K562 (cell line): ENCODE results near the gene ZFP36. TPM values are rescaled to one million over a fixed set of nuclear protein-coding genes. Genes with fewer than 3 reads are reported as not detected.

ENCODE experiments used
- ARNT ChIP-seq, 2 experiments: fragments of 450-650 bp; IDR thresholded peaks; 2 replicates each; pipeline ENCODE4 v1.6.1; 2016; ENCODE audit warnings: mild to moderate bottlenecking in 1 of 2
- ATF4 ChIP-seq: fragments of 450-650 bp; formaldehyde crosslinking; IDR thresholded peaks from 2 replicates; pipeline ENCODE4 v1.4.0; 2022; ENCODE audit warnings: mild to moderate bottlenecking, moderate library complexity
- DDX20 ChIP-seq: fragments of 450-650 bp; IDR thresholded peaks from 2 replicates; pipeline ENCODE4 v1.6.1; 2016; ENCODE audit warnings: missing genetic modification characterization, low read depth, mild to moderate bottlenecking, missing compliant biosample characterization, moderate library complexity
- DPF2 ChIP-seq: fragments of 450-650 bp; IDR thresholded peaks from 2 replicates; pipeline ENCODE4 v1.6.1; 2016
- FOXJ2 ChIP-seq: fragments of 200-800 bp; sonication (Bioruptor generic); IDR thresholded peaks from 2 replicates; pipeline ENCODE4 v1.6.1; 2016; ENCODE audit warnings: missing genetic modification characterization, missing compliant biosample characterization
- GTF2F1 ChIP-seq: IDR thresholded peaks from 2 replicates; pipeline ENCODE4 v1.6.1; 2011; ENCODE audit warnings: low read depth, low read length, improper control_type of control experiment
- HDAC6 ChIP-seq: IDR thresholded peaks from 2 replicates; pipeline ENCODE4 v1.6.1; 2012; ENCODE audit warnings: low read depth, mild to moderate bottlenecking, control low read depth, inconsistent platforms, low read length, moderate library complexity
- HNRNPLL ChIP-seq: fragments of 200-400 bp; formaldehyde crosslinking; IDR thresholded peaks from 2 replicates; pipeline ENCODE4 v1.6.1; 2017; ENCODE audit warnings: low read length, low read depth, mild to moderate bottlenecking; ENCODE audit not compliant: poor library complexity, severe bottlenecking
- MAX ChIP-seq: sonication (generic); formaldehyde crosslinking; IDR thresholded peaks from 2 replicates; pipeline ENCODE4 v1.9.0; 2022; ENCODE audit warnings: mild to moderate bottlenecking, missing genetic modification reagents
- NR2C1 ChIP-seq, 2 experiments: fragments of 450-650 bp; IDR thresholded peaks; 2 replicates each; pipeline ENCODE4 v1.6.1; 2017; ENCODE audit warnings: mild to moderate bottlenecking in 2 of 2, antibody characterized with exemption in 1 of 2, inconsistent platforms in 1 of 2, missing compliant biosample characterization in 1 of 2, missing genetic modification characterization in 1 of 2
- NR3C1 ChIP-seq: sonication (generic); formaldehyde crosslinking; IDR thresholded peaks from 2 replicates; pipeline ENCODE4 v1.8.1; 2022; ENCODE audit warnings: missing genetic modification reagents
- NRF1 ChIP-seq, 2 experiments: fragments of 450-650 bp; IDR thresholded peaks in 1 of 2; conservative IDR thresholded peaks in 1 of 2; 2 replicates each; pipeline ENCODE4 v1.6.1; 2014; ENCODE audit warnings: mild to moderate bottlenecking in 2 of 2
- POLR3A ChIP-seq: IDR thresholded peaks from 2 replicates; pipeline ENCODE4 v1.6.1; 2011; ENCODE audit warnings: borderline replicate concordance, mild to moderate bottlenecking, moderate library complexity; ENCODE audit not compliant: insufficient read length, insufficient read depth; ENCODE audit errors: extremely low read depth
- PURB ChIP-seq: sonication (generic); formaldehyde crosslinking; IDR thresholded peaks from 2 replicates; pipeline ENCODE4 v1.9.0; 2021; ENCODE audit warnings: low read depth, mild to moderate bottlenecking, missing genetic modification reagents
- SIRT6 ChIP-seq: IDR thresholded peaks from one replicate; pipeline ENCODE4 v1.6.1; 2012; ENCODE audit warnings: low read depth, mild to moderate bottlenecking, control low read depth, inconsistent platforms, low read length, moderate library complexity
- SNAPC5 ChIP-seq: fragments of 250-450 bp; sonication (Bioruptor Pico); IDR thresholded peaks from 2 replicates; pipeline ENCODE4 v1.8.0; 2021; ENCODE audit warnings: moderate library complexity, mild to moderate bottlenecking, inconsistent platforms
- STAT5A ChIP-seq: IDR thresholded peaks from 2 replicates; pipeline ENCODE4 v1.6.1; 2012; ENCODE audit warnings: low read length, inconsistent platforms, borderline replicate concordance
- TFAP4 ChIP-seq: sonication (generic); formaldehyde crosslinking; IDR thresholded peaks from 2 replicates; pipeline ENCODE4 v1.8.0; 2022; ENCODE audit warnings: missing genetic modification reagents, mild to moderate bottlenecking, moderate library complexity, borderline replicate concordance
- THRA ChIP-seq: fragments of 450-650 bp; IDR thresholded peaks from 2 replicates; pipeline ENCODE4 v1.6.1; 2017; ENCODE audit warnings: mild to moderate bottlenecking, moderate library complexity
- ZNF184 ChIP-seq: sonication (generic); formaldehyde crosslinking; IDR thresholded peaks from 2 replicates; pipeline ENCODE4 v1.5.0; 2020; ENCODE audit warnings: missing genetic modification reagents
- ZNF395 ChIP-seq: fragments of 200-800 bp; sonication (Bioruptor generic); IDR thresholded peaks from 2 replicates; pipeline ENCODE4 v1.6.1; 2017; ENCODE audit warnings: missing genetic modification characterization, missing compliant biosample characterization
- ZNF408 ChIP-seq: fragments of 250-450 bp; sonication (Bioruptor Pico); IDR thresholded peaks from 2 replicates; pipeline ENCODE4 v1.4.0; 2020; ENCODE audit warnings: low read depth, mild to moderate bottlenecking, moderate library complexity
- ZNF76 ChIP-seq: fragments of 250-450 bp; sonication (Bioruptor Pico); IDR thresholded peaks from 2 replicates; pipeline ENCODE4 v1.4.0; 2020; ENCODE audit warnings: mild to moderate bottlenecking, moderate library complexity, borderline replicate concordance
- polyA plus RNA-seq, 8 experiments: library from polyadenylated mRNA; depleted of rRNA in 4 of 8; stranded (reverse) in 5 of 8; unstranded in 3 of 8; fragments of >200 nt; fragmentation: Nextera tagmentation in 2 of 8; fragmentation: Illumina TruSeq in 1 of 8; extraction: Ambion mirVana in 2 of 8; extraction: Trizol in 1 of 8; gene quantifications; 2 replicates each; pipeline versions ENCODE4 v1.2.1 to v1.2.3, GENCODE V29; 2011 to 2014; ENCODE audit warnings: inconsistent platforms in 1 of 8, missing spikeins in 1 of 8
- total RNA-seq, 7 experiments: library from RNA; depleted of rRNA in 6 of 7; stranded (reverse); fragments of >200 nt in 6 of 7; fragmentation: Illumina TruSeq in 2 of 7; extraction: Trizol in 2 of 7; gene quantifications; 2 replicates each; pipeline versions ENCODE4 v1.2.1 to v1.2.3, GENCODE V29; 2011 to 2021; ENCODE audit warnings: low replicate concordance in 1 of 7

Gene ZFP36
- total and polyA plus RNA-seq, 9 of the 15 experiments (the other 6 are each of a cell fraction or from before 2014, with no cell fraction given), result 1.0 to 20.1 (median 3.5) TPM

- TF ChIP-seq SIRT6 (no peak), HNRNPLL (no peak), MAX (CRISPR knock-in tag) (no peak), POLR3A (no peak), STAT5A (no peak), ZNF76 (CRISPR knock-in tag) (no peak), SNAPC5 (CRISPR knock-in tag) (no peak), ZNF184 (CRISPR knock-in tag) (no peak), PURB (CRISPR knock-in tag) (no peak), DDX20 (tag) (no peak), DPF2 (no peak; the same call in 1 of the 2 replicates), ATF4 (CRISPR knock-in tag) (0 out of 2 replicates have a peak, but pooled peaks have one; percentile 22), NR2C1 (IDR thresholded peaks at IDR 0.05) (no peak), NR2C1 (tag; IDR thresholded peaks at IDR 0.05) (peak; percentile 50; the same call in 1 of the 2 replicates), FOXJ2 (peak; percentile 55; the same call in 1 of the 2 replicates), NRF1 (conservative IDR thresholded peaks at IDR 0.05 in 1 of 2, IDR thresholded peaks at IDR 0.05 in 1 of 2) (no peak), GTF2F1 (no peak), HDAC6 (no peak), ZNF395 (CRISPR knock-in tag) (peak; percentile 82; the same call in 1 of the 2 replicates), NR3C1 (CRISPR knock-in tag) (no peak), TFAP4 (CRISPR knock-in tag) (0 out of 2 replicates have a peak, but pooled peaks have one; percentile 13), THRA (no peak), ARNT (IDR thresholded peaks at IDR 0.05) (no peak), ZNF408 (no peak)
Observed at GRCh38 chr19:39409208-39410016, 2.8 kb downstream of the ZFP36 start (continued).
